Measurements from ENCODE around the gene GDF11. TPM values are rescaled to one million over a fixed set of nuclear protein-coding genes. Genes with fewer than 3 reads are reported as not detected.
A peak's percentile ranks its signal among the peaks of the same experiment; 100 is the strongest.
"Not testable (repeated sequence)": the region's sequence is repeated elsewhere in the genome, so short reads cannot be mapped to it uniquely, and the experiment has no call there.

GDF11 gene
- total and polyA plus RNA-seq, 4 experiments from 2014 or later, result 0.25 to 15.8 (median 8.4) TPM

DNA sequence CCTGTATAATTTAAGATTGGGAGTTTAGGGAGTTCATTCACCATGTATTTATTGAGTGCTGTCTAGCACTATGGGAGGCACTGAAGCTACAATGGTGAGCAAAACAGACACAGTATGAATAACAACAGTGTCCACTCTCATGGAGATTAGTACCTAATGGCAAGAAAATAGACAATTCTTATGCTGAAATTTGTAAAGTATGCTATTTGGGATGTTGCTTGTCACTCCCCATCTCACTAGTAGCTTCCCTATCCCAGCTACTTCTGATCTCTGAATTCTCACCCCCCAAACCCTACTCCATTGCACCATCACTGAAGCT, 4.0 kb downstream of the GDF11 start:
- Histone ChIP-seq H3K36me3 (ENCODE audit: insufficient read depth, low read length) (no peaks in the 10 kb centered on the region), H3K4me1 (ENCODE audit: insufficient read depth, low read length) (peaks cover 20% of the 10 kb centered on the region), H3K27ac (ENCODE audit: low read depth, low read length) (no peak overlapping the region), H3K9me3 (ENCODE audit: control insufficient read depth in 1 of 2, low read length in 2 of 2) (no peaks in the 10 kb centered on the region), H3K4me3 (ENCODE audit: low read length in 2 of 2) (no peak overlapping the region), H3K27me3 (ENCODE audit: insufficient read depth, low read length) (no peaks in the 10 kb centered on the region)
- Mint-ChIP-seq H3K27ac (peak overlapping the region in 4 of 7 donors; percentile 53 to 87 (median 66)), H3K4me3 (no peak overlapping the region), H3K9me3 (no peaks in the 10 kb centered on the region), H3K27me3 (no peaks in the 10 kb centered on the region), H3K36me3 (peaks cover 0 to 37% of the 10 kb centered on the region in 2 donors), H3K4me1 (peaks cover 24 to 54% (median 34%) of the 10 kb centered on the region in 4 donors)
- no peak for DNase-seq
- ChIA-PET CTCF (ENCODE audit: partially characterized antibody) (interaction anchor here (0.9 to 2.1 kb wide), 6 partner anchors 9 to 298 kb away, joined by 3 to 10 read pairs (median 4); no protein-coding TSS in a partner anchor), POLR2A (ENCODE audit: partially characterized antibody) (interaction anchor here (0.8 to 13.3 kb wide), 5 partner anchors 8 to 227 kb away, joined by 3 to 201 read pairs (median 4); partner anchors contain the start of genes DGKA, ORMDL2, PYM1 and RAB5B)
- intact Hi-C loops (cut with micrococcal nuclease), result no loop called here

- intact Hi-C loops (cut with micrococcal nuclease), result no loop called here
- Mint-ChIP-seq H3K4me3 (no peak overlapping the region), H3K36me3 (peaks cover 0 to 46% of the 10 kb centered on the region in 2 donors), H3K27me3 (no peaks in the 10 kb centered on the region), H3K4me1 (peaks cover 18 to 43% (median 27%) of the 10 kb centered on the region in 4 donors), H3K27ac (peak overlapping the region in 3 of 7 donors; percentile 31 to 56 (median 33)), H3K9me3 (no peaks in the 10 kb centered on the region)
- Histone ChIP-seq H3K4me1 (ENCODE audit: insufficient read depth, low read length) (peaks cover 16% of the 10 kb centered on the region), H3K4me3 (ENCODE audit: low read length in 2 of 2) (no peak overlapping the region), H3K9me3 (ENCODE audit: control insufficient read depth in 1 of 2, low read length in 2 of 2) (no peaks in the 10 kb centered on the region), H3K27ac (ENCODE audit: low read depth, low read length) (no peak overlapping the region), H3K27me3 (ENCODE audit: insufficient read depth, low read length) (no peaks in the 10 kb centered on the region), H3K36me3 (ENCODE audit: insufficient read depth, low read length) (peaks cover 10% of the 10 kb centered on the region)
- POLR2A ChIA-PET (ENCODE audit: partially characterized antibody), result interaction anchor here (1.0 to 13.3 kb wide), 7 partner anchors 10 to 195 kb away, joined by 3 to 201 read pairs (median 4); partner anchors contain the start of genes DGKA, ORMDL2, PYM1 and SARNP
- DNase-seq, result no peak
- CTCF ChIA-PET (ENCODE audit: partially characterized antibody), result interaction anchor here (1.6 to 2.1 kb wide), 5 partner anchors 10 to 281 kb away, joined by 4 to 10 read pairs (median 4); no protein-coding TSS in a partner anchor
Observed at GRCh38 chr12:55748230-55748993, 5.5 kb downstream of the GDF11 start.

DNA sequence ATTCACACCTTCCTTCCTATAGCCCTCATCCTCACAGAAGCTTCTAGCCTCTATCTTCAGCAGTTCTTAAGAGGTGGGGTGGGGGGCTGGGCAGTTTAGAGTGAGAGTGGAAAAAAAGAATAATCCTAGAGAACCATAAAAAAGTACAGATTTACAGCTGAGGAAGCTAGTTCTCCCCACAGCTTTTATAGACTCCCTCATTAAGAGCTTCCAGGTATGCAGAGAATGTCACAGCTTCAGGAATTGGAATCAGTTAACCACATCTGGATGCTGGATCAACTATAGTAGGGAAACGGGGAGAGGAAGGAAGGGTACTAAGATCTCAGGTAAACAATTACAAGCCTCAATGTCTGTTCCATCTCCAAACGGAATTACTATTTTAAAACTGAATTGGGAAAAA, 12.3 kb downstream of the GDF11 start:
- peaks cover 0 to 3% (median 0%) of the 10 kb centered on the region in 4 donors for H3K4me1 Mint-ChIP-seq

DNA sequence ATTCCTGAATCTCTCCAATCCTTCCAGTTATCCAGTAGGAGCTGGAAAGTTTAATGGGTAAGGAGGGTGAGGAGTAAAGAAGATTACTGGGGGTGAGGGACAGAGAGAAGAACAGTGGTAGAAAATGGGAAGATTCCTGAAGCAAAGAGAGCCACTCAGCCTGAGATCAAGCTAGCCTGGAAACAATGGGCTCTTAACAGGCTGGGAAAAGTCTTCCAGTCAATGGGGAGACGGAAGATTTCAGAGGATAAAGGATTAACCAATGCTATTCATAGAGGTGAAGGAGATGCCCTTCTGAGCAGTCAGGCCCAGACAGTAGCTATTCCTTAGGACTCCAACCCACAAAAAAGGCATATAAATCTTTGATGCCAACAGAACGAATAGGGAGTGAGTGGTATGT, 14.8 kb downstream of the GDF11 start:
- DNase-seq, result no peak
- Mint-ChIP-seq H3K9me3 (no peaks in the 10 kb centered on the region), H3K36me3 (peaks cover 24 to 61% of the 10 kb centered on the region in 2 donors), H3K4me3 (no peak overlapping the region), H3K27me3 (no peaks in the 10 kb centered on the region), H3K27ac (peak overlapping the region; percentile 5 to 77 (median 47)), H3K4me1 (peaks cover 0 to 5% (median 2%) of the 10 kb centered on the region in 4 donors)
- H3K36me3 ChIP-seq (ENCODE audit: insufficient read depth, low read length), result peaks cover 49% of the 10 kb centered on the region
- no peaks in the 10 kb centered on the region for H3K27me3 ChIP-seq (ENCODE audit: insufficient read depth, low read length)
- H3K4me1 ChIP-seq (ENCODE audit: insufficient read depth, low read length), result no peaks in the 10 kb centered on the region
- no peak overlapping the region for H3K27ac ChIP-seq (ENCODE audit: low read depth, low read length)
- H3K4me3 ChIP-seq (ENCODE audit: low read length in 2 of 2), result no peak overlapping the region
- no peaks in the 10 kb centered on the region for H3K9me3 ChIP-seq (ENCODE audit: control insufficient read depth in 1 of 2, low read length in 2 of 2)
- CTCF ChIA-PET (ENCODE audit: partially characterized antibody), result interaction anchor here (1.0 to 7.8 kb wide), 4 partner anchors 11 to 182 kb away, joined by 3 to 37 read pairs (median 3); no protein-coding TSS in a partner anchor
- intact Hi-C loops (cut with micrococcal nuclease), result no loop called here
- POLR2A ChIA-PET (ENCODE audit: partially characterized antibody), result interaction anchor here (1.7 to 5.3 kb wide), 2 partner anchors 14 to 39 kb away, joined by 6 to 18 read pairs; partner anchors contain the start of gene GDF11

More for the DNA sequence above, 12.3 kb downstream of the GDF11 start:
- Mint-ChIP-seq H3K36me3 (peaks cover 20 to 70% of the 10 kb centered on the region in 2 donors), H3K9me3 (no peaks in the 10 kb centered on the region), H3K27ac (peak overlapping the region in 6 of 7 donors; percentile 30 to 77 (median 64)), H3K4me3 (no peak overlapping the region), H3K27me3 (no peaks in the 10 kb centered on the region)
- Histone ChIP-seq H3K4me1 (ENCODE audit: insufficient read depth, low read length) (no peaks in the 10 kb centered on the region), H3K4me3 (ENCODE audit: low read length in 2 of 2) (no peak overlapping the region), H3K27ac (ENCODE audit: low read depth, low read length) (no peak overlapping the region), H3K27me3 (ENCODE audit: insufficient read depth, low read length) (no peaks in the 10 kb centered on the region), H3K9me3 (ENCODE audit: control insufficient read depth in 1 of 2, low read length in 2 of 2) (no peaks in the 10 kb centered on the region), H3K36me3 (ENCODE audit: insufficient read depth, low read length) (peaks cover 49% of the 10 kb centered on the region)
- intact Hi-C loops (cut with micrococcal nuclease), result no loop called here
- DNase-seq, result no peak
- ChIA-PET POLR2A (ENCODE audit: partially characterized antibody) (interaction anchor here (0.7 to 5.3 kb wide), 5 partner anchors 12 to 352 kb away, joined by 3 to 18 read pairs (median 5); partner anchors contain the start of gene GDF11), CTCF (ENCODE audit: partially characterized antibody) (interaction anchor here (0.6 to 7.8 kb wide), 4 partner anchors 11 to 42 kb away, joined by 3 to 37 read pairs (median 11); partner anchors contain the start of gene GDF11)

GRCh38 chr12:55758575-55758974, 15.7 kb downstream of the GDF11 start:
- DNase-seq; H3K4me3 Mint-ChIP-seq; H3K27me3 Mint-ChIP-seq; H3K9me3 Mint-ChIP-seq; H3K4me1 ChIP-seq (ENCODE audit: insufficient read depth, low read length); H3K9me3 ChIP-seq (ENCODE audit: control insufficient read depth in 1 of 2, low read length in 2 of 2); intact Hi-C loops (cut with micrococcal nuclease); H3K4me1 Mint-ChIP-seq; H3K4me3 ChIP-seq (ENCODE audit: low read length in 2 of 2); H3K27me3 ChIP-seq (ENCODE audit: insufficient read depth, low read length); H3K27ac ChIP-seq (ENCODE audit: low read depth, low read length): not testable (repeated sequence)
- H3K36me3 Mint-ChIP-seq, result peaks cover 24 to 62% of the 10 kb centered on the region in 2 donors
- POLR2A ChIA-PET (ENCODE audit: partially characterized antibody), result interaction anchor here (5.3 kb wide), 1 partner anchor 15 kb away, joined by 18 read pairs; the partner anchor contains the start of gene GDF11
- CTCF ChIA-PET (ENCODE audit: partially characterized antibody), result interaction anchor here (0.7 kb wide), 1 partner anchor 271 kb away, joined by 3 read pairs; no protein-coding TSS in a partner anchor
- peak overlapping the region in 3 of 7 donors; percentile 17 to 57 (median 48) for H3K27ac Mint-ChIP-seq
- peaks cover 44% of the 10 kb centered on the region for H3K36me3 ChIP-seq (ENCODE audit: insufficient read depth, low read length)

DNA sequence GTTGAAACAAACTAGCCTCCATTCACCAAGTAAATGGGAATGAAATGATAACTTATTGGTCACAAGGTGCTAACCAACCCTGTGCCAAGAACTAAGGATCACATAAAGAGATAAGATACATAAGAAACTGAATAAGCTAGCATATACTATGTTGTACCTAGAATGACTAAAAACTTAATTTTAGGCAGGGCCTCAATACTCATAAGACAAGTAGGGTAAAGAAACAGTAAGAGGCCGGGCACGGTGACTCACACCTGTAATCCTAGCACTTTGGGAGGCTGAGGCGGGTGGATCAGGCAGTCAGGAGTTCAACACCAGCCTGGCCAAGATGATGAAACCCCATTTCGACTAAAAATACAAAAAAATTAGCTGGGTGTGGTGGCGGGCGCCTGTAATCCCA, 17.7 kb downstream of the GDF11 start:
- peaks cover 25 to 52% of the 10 kb centered on the region in 2 donors for H3K36me3 Mint-ChIP-seq
- no peaks in the 10 kb centered on the region for H3K9me3 Mint-ChIP-seq
- H3K27me3 Mint-ChIP-seq, result no peaks in the 10 kb centered on the region
- ChIA-PET POLR2A (ENCODE audit: partially characterized antibody) (no interaction called here), CTCF (ENCODE audit: partially characterized antibody) (interaction anchor here (1.4 kb wide), 1 partner anchor 12 kb away, joined by 4 read pairs; no protein-coding TSS in a partner anchor)
- Histone ChIP-seq H3K36me3 (ENCODE audit: insufficient read depth, low read length) (peaks cover 30% of the 10 kb centered on the region), H3K9me3 (ENCODE audit: control insufficient read depth in 1 of 2, low read length in 2 of 2) (no peaks in the 10 kb centered on the region), H3K4me3 (ENCODE audit: low read length in 2 of 2) (no peak overlapping the region), H3K27ac (ENCODE audit: low read depth, low read length) (no peak overlapping the region), H3K27me3 (ENCODE audit: insufficient read depth, low read length) (no peaks in the 10 kb centered on the region), H3K4me1 (ENCODE audit: insufficient read depth, low read length) (no peaks in the 10 kb centered on the region)
- H3K4me3 Mint-ChIP-seq, result no peak overlapping the region
- intact Hi-C loops (cut with micrococcal nuclease), result no loop called here
- peak overlapping the region; percentile 6 to 84 (median 36) for H3K27ac Mint-ChIP-seq
- peaks cover 0 to 4% (median 2%) of the 10 kb centered on the region in 4 donors for H3K4me1 Mint-ChIP-seq
- no peak for DNase-seq

DNA sequence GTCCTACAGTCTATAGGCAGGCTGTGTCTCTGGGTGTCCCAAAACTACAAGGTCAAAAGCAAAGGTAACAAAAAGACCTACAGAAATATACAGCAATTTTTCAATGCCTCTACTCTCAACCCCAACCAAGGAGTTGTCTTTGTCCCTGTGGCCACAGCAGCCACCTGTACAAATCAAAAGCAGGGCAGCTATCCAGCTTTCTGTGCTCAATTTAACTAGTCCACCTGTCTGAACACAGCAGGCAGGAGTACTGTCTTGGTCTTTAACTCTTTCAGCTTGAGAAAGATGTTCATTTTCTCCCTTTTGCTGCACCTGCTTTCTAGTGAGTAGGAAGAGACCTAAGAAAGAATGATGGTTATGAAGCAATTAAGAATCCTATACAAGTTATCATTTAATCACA, 19.7 kb downstream of the GDF11 start:
- H3K9me3 ChIP-seq (ENCODE audit: control insufficient read depth in 1 of 2, low read length in 2 of 2), result no peaks in the 10 kb centered on the region
- Mint-ChIP-seq H3K27me3 (no peaks in the 10 kb centered on the region), H3K9me3 (no peaks in the 10 kb centered on the region), H3K27ac (no peak overlapping the region), H3K36me3 (peaks cover 19 to 47% of the 10 kb centered on the region in 2 donors), H3K4me1 (peaks cover 0 to 8% (median 2%) of the 10 kb centered on the region in 4 donors), H3K4me3 (no peak overlapping the region)
- H3K4me1 ChIP-seq (ENCODE audit: insufficient read depth, low read length), result no peaks in the 10 kb centered on the region
- no peak for DNase-seq
- no peak overlapping the region for H3K27ac ChIP-seq (ENCODE audit: low read depth, low read length)
- ChIA-PET CTCF (ENCODE audit: partially characterized antibody) (no interaction called here), POLR2A (ENCODE audit: partially characterized antibody) (no interaction called here)
- H3K4me3 ChIP-seq (ENCODE audit: low read length in 2 of 2), result no peak overlapping the region
- intact Hi-C loops (cut with micrococcal nuclease), result no loop called here
- H3K27me3 ChIP-seq (ENCODE audit: insufficient read depth, low read length), result no peaks in the 10 kb centered on the region
- H3K36me3 ChIP-seq (ENCODE audit: insufficient read depth, low read length), result peaks cover 15% of the 10 kb centered on the region
